Natural killer cell treated with Interleukin-12 subunit alpha and Interleukin-12 subunit beta and Interleukin-15 and Interleukin-18, amount 100 ng/mL, for 72 hours (primary cell): ENCODE measurements around the gene PIAS3. TPM values are rescaled to one million over a fixed set of nuclear protein-coding genes. Genes with fewer than 3 reads are reported as not detected.
A peak's percentile ranks its signal among the peaks of the same experiment; 100 is the strongest.

Experiments
- ATAC-seq, 2 donors: fragments of 150-1000 bp; cut with Tn5 transposase in 1 of 2; sonication (Bioruptor Pico), chemical (Tn5 transposase) in 1 of 2; 2 replicates each; pipeline ENCODE4 v1.10.0; 2021
- DNase-seq: peaks from one replicate; pipeline ENCODE4 v3.0.0; 2022; ENCODE audit warnings: low spot score
- H3K27ac Mint-ChIP-seq, 2 donors: 1 replicate in 1 of 2; 2 replicates in 1 of 2; pipeline ENCODE4 v1.8.0; 2022; ENCODE audit warnings: mixed read lengths in 2 of 2, mild to moderate bottlenecking in 1 of 2, moderate library complexity in 1 of 2
- H3K27me3 Mint-ChIP-seq, 2 donors: 1 replicate in 1 of 2; 2 replicates in 1 of 2; pipeline ENCODE4 v1.8.0; 2022; ENCODE audit warnings: mixed read lengths in 2 of 2
- H3K36me3 Mint-ChIP-seq: one replicate; pipeline ENCODE4 v1.8.0; 2022; ENCODE audit warnings: mixed read lengths
- H3K4me1 Mint-ChIP-seq, 2 donors: 1 replicate in 1 of 2; 2 replicates in 1 of 2; pipeline ENCODE4 v1.8.0; 2022; ENCODE audit warnings: low read depth in 2 of 2, mixed read lengths in 2 of 2, mild to moderate bottlenecking in 1 of 2
- H3K4me3 Mint-ChIP-seq: one replicate; pipeline ENCODE4 v1.8.0; 2022; ENCODE audit warnings: mixed read lengths
- H3K9me3 Mint-ChIP-seq: 2 replicates; pipeline ENCODE4 v1.8.0; 2022; ENCODE audit warnings: mixed read lengths
- total RNA-seq, 2 donors: library from RNA; stranded (reverse); gene quantifications; one replicate each; pipeline ENCODE4 v1.2.3, GENCODE V29; 2022

The PIAS3 gene
- 10 to 100 TPM; 24.3 to 31.1 TPM for total RNA-seq

DNA sequence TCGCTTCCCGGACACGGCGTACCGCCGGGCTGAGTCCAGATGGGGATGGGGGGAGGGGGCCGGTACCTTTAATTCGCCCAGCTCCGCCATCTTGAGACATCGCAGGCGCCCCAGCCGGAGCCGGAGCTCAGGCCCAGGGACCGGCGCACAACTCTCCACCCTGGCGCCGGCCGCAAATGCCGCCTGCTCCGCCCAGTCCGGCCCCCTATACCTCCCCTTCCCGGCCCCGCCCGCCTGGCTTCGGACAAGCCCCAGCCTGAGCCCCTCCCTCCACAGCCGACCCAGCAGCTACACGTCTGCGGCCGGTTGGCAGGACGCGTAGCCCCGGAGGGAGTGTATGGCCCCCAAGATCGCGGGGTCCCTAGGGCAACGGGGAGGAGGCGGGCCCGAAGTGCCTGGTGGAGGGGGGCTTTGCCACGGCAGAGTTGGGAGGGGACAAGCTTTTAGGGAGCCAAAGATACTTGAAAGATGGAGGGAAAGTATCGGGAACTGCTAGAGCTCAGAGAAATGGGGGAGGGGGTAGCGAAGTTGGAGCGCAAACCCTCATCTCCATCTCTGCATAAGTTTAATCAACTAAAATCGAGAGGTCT lies at the start of gene PIAS3:
Gene PIAS3 (minus strand): TSS at position 181 of the 590 bp plus-strand sequence. CDS start 91 bp downstream, at position 90.
- Mint-ChIP-seq H3K4me3 (peak within 1 kb of the TSS; percentile 95), H3K27me3 (peaks cover 0 to 3% of the 10 kb centered on the region in 2 donors), H3K36me3 (peaks cover 10% of the 10 kb centered on the region), H3K27ac (peak within 1 kb of the TSS; percentile 63 to 84), H3K4me1 (peaks cover 11 to 14% of the 10 kb centered on the region in 2 donors), H3K9me3 (no peaks in the 10 kb centered on the region)
- ATAC-seq (peak; percentile 97), DNase-seq (peak; percentile 98)

- H3K27ac Mint-ChIP-seq = no peak overlapping the region
- peaks cover 12% of the 10 kb centered on the region for H3K36me3 Mint-ChIP-seq
- ATAC-seq (no peak), DNase-seq (no peak)
- no peak overlapping the region for H3K4me3 Mint-ChIP-seq
- no peaks in the 10 kb centered on the region for H3K27me3 Mint-ChIP-seq
- no peaks in the 10 kb centered on the region for H3K9me3 Mint-ChIP-seq
- H3K4me1 Mint-ChIP-seq = peaks cover 5 to 7% of the 10 kb centered on the region in 2 donors
Measured at GRCh38 chr1:145908653-145909052, 49.8 kb upstream of the PIAS3 start.

DNA sequence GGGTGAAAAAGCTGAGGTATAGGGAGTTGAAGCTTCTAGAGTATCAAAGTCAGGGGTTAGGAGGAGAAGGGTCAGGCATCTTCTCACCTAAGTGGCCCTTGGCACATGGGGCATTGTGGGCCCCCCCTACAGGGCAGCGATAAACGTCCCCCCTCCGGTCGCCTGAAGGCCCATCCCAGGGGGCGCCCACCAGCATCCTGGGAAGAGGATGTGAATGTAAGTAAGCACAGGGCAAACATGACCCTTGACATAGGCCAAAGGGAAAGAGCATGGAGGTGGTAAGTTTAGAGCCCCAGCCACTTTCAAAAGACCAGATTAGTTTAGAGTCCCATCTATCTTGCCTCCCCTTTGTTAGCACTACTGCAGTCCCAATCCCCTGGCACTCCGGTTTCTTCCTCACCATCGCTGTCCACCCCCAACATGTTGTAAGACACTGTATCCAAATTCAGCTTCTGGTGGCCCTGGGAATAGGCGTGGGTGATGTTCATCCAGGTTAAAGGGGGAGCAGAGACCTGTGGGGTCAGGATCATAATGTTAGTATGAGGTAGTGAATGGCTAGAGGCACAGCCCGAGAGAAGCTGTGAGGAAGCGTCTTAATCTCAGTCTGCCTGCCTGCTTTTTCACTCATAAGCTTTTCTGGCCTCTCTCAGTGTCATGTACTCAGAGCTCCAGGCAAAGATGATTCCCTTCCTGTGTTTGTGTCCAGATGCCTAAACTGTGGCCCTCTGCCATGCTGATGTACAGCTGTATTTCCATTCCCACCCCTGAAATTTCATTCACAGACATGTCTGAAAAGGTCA lies 48.3 kb upstream of the PIAS3 start:
- ATAC-seq = no peak
- H3K27ac Mint-ChIP-seq = no peak overlapping the region
- H3K4me3 Mint-ChIP-seq = no peak overlapping the region
- no peaks in the 10 kb centered on the region for H3K9me3 Mint-ChIP-seq
- peaks cover 12% of the 10 kb centered on the region for H3K36me3 Mint-ChIP-seq
- no peaks in the 10 kb centered on the region for H3K27me3 Mint-ChIP-seq
- no peak for DNase-seq
- H3K4me1 Mint-ChIP-seq = peaks cover 5 to 7% of the 10 kb centered on the region in 2 donors

DNA sequence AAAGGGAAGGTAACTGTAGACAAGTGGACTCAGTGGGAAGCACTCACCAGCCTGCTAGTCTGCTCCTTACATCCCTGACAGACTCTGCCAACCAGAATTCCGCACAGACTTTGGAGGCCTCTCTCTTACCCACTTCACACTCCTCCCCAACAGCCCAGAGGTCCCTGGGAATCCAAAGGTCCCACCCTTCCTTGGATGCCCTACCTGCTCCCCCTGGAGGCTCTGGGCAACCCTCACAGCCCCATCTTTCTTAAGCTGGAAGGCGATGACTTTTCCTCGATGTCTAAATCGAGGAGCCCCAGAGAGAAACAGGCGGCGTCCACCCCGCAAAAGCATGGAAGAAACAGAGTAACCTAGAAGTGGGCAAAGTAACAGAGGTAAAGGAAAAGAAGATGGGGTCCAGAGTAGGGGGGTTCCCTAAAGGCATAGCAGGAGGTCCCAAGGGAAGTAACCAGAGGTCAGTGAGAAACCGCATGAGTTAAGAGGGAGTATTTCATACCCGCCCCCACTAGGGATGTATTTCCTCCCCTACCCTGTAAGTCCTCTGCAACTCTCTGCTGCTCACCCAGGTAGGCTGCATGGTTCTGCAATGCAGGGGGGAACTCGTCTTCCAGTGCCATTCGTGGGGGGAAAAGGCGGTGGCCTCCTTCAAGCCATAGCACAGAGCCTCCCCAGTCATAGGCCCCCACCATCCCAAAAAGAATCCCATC lies 42.6 kb upstream of the PIAS3 start:
- Mint-ChIP-seq H3K36me3 (no peaks in the 10 kb centered on the region), H3K4me3 (no peak overlapping the region), H3K4me1 (no peaks in the 10 kb centered on the region), H3K27me3 (no peaks in the 10 kb centered on the region), H3K27ac (no peak overlapping the region), H3K9me3 (no peaks in the 10 kb centered on the region)
- DNase-seq (no peak), ATAC-seq (peak in 1 of 2 donors; percentile 25)

DNA sequence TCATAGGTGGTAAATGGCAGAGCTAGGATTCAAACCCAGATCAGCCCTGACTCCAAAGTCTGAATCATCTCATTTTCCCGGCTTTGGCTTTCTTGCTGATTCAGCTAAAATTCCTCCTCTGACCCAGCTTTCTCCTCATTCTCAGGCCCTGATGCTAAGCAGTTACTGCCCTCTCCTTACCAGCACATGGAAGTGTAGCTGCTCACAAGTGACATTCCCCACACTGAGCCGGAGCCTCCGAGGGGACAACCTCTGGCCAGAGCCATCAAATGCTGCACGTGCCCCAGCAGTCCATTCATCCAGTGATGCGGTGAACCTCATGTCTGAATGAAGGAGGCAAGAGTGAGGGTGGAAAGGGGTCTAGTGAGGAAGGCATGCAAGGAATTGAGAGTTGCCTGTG lies 39.9 kb upstream of the PIAS3 start:
- no peak overlapping the region for H3K4me3 Mint-ChIP-seq
- DNase-seq (no peak), ATAC-seq (no peak)
- H3K27me3 Mint-ChIP-seq = no peaks in the 10 kb centered on the region
- no peaks in the 10 kb centered on the region for H3K36me3 Mint-ChIP-seq
- H3K9me3 Mint-ChIP-seq = no peaks in the 10 kb centered on the region
- H3K4me1 Mint-ChIP-seq = no peaks in the 10 kb centered on the region
- H3K27ac Mint-ChIP-seq = no peak overlapping the region

DNA sequence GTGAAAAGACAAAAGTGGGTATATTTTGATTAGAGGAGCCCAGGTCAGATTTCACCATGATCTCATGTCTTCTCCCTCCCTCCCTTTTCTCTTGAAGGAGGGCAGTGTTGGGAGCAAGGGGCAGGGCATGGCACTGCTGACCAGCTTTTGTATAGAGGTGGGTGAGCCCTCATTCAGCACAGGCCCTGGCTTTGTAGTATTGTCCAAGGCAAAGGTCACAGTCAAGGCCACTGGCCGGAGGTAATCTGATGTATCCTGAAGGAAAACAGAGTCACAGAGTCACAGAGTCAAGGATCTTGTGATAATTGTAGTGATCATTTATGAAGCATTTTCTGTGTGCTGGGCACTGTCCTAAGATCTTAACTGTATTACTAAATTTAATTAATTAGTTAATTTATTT lies 39.1 kb upstream of the PIAS3 start:
- H3K4me3 Mint-ChIP-seq = no peak overlapping the region
- H3K36me3 Mint-ChIP-seq = no peaks in the 10 kb centered on the region
- no peak for DNase-seq
- no peaks in the 10 kb centered on the region for H3K4me1 Mint-ChIP-seq
- H3K27me3 Mint-ChIP-seq = no peaks in the 10 kb centered on the region
- H3K9me3 Mint-ChIP-seq = no peaks in the 10 kb centered on the region
- no peak overlapping the region for H3K27ac Mint-ChIP-seq
- no peak for ATAC-seq

- H3K27me3 Mint-ChIP-seq = no peaks in the 10 kb centered on the region
- no peaks in the 10 kb centered on the region for H3K9me3 Mint-ChIP-seq
- peak in 1 of 2 donors; percentile 15 for ATAC-seq
- DNase-seq = no peak
- no peaks in the 10 kb centered on the region for H3K4me1 Mint-ChIP-seq
- H3K36me3 Mint-ChIP-seq = no peaks in the 10 kb centered on the region
- H3K27ac Mint-ChIP-seq = no peak overlapping the region
- no peak overlapping the region for H3K4me3 Mint-ChIP-seq
Measured at GRCh38 chr1:145895471-145895870, 36.6 kb upstream of the PIAS3 start.

- H3K27ac Mint-ChIP-seq = no peak overlapping the region
- H3K27me3 Mint-ChIP-seq = no peaks in the 10 kb centered on the region
- ATAC-seq (no peak), DNase-seq (no peak)
- H3K4me3 Mint-ChIP-seq = no peak overlapping the region
- H3K4me1 Mint-ChIP-seq = no peaks in the 10 kb centered on the region
- H3K9me3 Mint-ChIP-seq = no peaks in the 10 kb centered on the region
- H3K36me3 Mint-ChIP-seq = no peaks in the 10 kb centered on the region
Measured at GRCh38 chr1:145893306-145894055, 34.6 kb upstream of the PIAS3 start.

DNA sequence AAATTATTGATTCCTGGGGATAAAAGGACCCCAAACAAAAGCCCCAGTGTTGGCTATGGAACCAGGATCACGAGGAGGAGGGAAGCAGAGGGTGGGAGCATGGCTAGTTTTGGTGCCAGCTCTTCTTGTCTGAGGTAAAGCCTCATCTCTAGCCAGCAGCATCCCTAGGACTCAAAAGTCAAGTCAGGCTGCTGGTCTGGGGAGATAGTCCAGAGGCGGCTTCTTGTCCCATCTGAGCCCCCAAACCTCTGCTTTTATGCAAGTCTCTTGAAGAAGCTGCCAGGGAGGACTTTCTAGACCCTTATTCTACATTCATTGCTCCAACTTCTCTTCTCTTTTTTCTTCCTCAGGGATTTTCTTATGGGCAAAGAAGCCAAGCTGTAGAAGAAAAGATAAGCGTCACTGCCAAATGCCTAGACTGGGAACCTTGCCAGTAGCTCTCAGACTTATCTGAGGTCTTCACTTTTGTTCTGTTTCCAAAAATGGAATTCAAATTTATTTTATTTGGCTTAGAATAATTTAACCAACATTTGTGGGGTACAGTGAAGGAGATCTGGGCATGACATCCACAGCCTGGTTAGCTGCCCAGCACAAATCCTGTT lies 33.7 kb upstream of the PIAS3 start:
- ATAC-seq = no peak
- no peaks in the 10 kb centered on the region for H3K9me3 Mint-ChIP-seq
- H3K27me3 Mint-ChIP-seq = no peaks in the 10 kb centered on the region

DNA sequence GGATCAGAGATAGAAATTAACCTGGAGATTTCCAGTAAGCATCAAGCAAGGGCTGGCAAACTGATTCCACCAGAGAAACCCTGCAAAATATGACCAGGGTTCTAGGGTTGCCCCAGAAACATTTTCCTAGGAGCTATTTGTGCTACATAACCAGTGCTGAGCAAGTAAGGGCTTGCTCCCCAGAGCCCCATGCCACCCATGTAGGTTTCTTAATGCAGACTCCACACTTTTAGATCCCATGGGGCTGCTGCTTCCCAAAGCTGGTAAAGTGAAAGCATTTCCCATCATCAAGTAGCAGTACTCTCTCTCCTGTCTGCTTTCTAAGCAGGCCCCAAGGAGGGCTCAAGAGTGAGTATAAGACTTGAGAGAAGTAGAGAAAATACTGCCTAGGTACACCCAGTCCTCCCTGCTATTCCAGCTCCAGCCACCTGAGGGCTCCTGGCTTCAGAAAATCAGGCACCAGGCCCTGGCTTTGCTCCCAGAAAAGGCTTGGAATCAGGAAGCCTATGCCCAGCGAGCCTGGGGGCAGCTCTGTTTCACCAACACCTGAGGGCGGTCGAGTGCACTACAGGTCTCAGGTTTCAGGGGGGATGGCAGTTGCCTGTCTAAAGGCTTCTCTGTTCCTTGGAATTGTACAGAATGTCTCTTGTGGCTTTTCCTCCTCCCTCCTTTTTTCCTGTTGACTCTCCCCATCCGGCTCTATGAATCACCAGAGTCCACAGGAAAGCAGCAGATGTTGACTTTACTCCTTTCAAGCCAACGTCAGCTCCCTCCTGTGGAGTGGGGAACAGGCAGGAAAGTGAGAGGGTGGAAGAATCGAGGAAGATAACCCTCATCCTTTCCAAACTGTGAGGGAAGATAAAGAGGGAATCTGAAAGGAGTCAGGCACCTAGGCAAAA lies 33.0 kb upstream of the PIAS3 start:
- no peak overlapping the region for H3K27ac Mint-ChIP-seq
- DNase-seq (no peak), ATAC-seq (peak; percentile 49 to 67)
- H3K9me3 Mint-ChIP-seq = no peaks in the 10 kb centered on the region
- peaks cover 1 to 2% of the 10 kb centered on the region in 2 donors for H3K4me1 Mint-ChIP-seq
- H3K4me3 Mint-ChIP-seq = no peak overlapping the region
- no peaks in the 10 kb centered on the region for H3K27me3 Mint-ChIP-seq
- H3K36me3 Mint-ChIP-seq = no peaks in the 10 kb centered on the region

More for the DNA sequence above, 33.7 kb upstream of the PIAS3 start:
- H3K27ac Mint-ChIP-seq = no peak overlapping the region
- H3K4me1 Mint-ChIP-seq = no peaks in the 10 kb centered on the region
- H3K36me3 Mint-ChIP-seq = no peaks in the 10 kb centered on the region
- H3K4me3 Mint-ChIP-seq = no peak overlapping the region
- no peak for DNase-seq

DNA sequence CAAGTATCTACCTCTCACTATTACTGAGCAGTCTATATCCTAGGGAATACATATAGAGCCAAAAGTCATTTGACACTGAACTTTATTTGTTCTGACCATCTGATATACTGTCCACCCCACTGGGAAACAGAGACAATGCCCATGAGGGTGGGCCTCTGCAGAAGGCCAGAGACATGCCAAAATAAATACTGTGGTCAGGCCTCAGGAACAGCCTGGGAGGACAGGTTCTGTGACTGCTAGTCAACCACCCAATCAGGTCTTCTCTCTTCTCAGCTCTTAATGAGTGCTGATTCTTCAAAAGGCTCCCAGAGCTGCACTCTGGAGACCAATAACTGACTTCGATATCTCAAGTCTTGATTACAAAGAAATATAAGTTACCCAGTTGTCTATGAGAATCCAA lies 32.3 kb upstream of the PIAS3 start:
- Mint-ChIP-seq H3K9me3 (no peaks in the 10 kb centered on the region), H3K4me3 (no peak overlapping the region), H3K36me3 (no peaks in the 10 kb centered on the region), H3K27me3 (no peaks in the 10 kb centered on the region), H3K27ac (no peak overlapping the region), H3K4me1 (peaks cover 3 to 5% of the 10 kb centered on the region in 2 donors)
- ATAC-seq = no peak
- no peak for DNase-seq

DNA sequence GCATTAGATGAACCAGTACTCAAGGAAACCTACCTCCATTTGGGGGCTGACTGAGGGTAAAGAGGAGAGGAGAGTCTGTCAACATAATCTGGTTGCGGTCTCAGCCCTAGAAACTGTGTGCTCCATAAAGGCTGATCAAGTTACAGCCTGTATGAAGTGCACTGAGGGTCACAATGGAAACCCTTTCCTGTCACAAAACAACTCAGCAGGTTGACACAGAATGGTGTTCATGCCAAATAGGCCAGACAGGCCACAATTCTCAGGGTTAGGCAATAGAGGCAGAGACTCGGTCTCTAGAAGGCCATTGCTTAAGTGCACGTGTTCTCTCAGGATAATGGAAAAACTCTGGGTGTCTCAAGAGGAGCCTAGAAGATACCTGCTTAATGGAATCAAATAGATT lies 30.8 kb upstream of the PIAS3 start:
- ATAC-seq (no peak), DNase-seq (no peak)
- Mint-ChIP-seq H3K36me3 (no peaks in the 10 kb centered on the region), H3K4me1 (peaks cover 11 to 13% of the 10 kb centered on the region in 2 donors), H3K4me3 (no peak overlapping the region), H3K27me3 (peaks cover 7% of the 10 kb centered on the region in 2 donors), H3K9me3 (no peaks in the 10 kb centered on the region), H3K27ac (no peak overlapping the region)
